IMR-90 (cell line): ENCODE data around the gene KCNE2.

ENCODE experiments used
- CTCF ChIP-seq: conservative IDR thresholded peaks from 2 replicates; pipeline ENCODE4 v1.5.1; 2012; ENCODE audit warnings: mild to moderate bottlenecking, low read depth, low read length, improper control_type of control experiment
- NFE2L2 ChIP-seq: fragments of 150-350 bp; IDR thresholded peaks from 2 replicates; pipeline ENCODE4 v1.6.1; 2016; ENCODE audit warnings: low read depth, mild to moderate bottlenecking, low read length
- POLR2A ChIP-seq: IDR thresholded peaks from 2 replicates; pipeline ENCODE4 v1.6.1; 2012; ENCODE audit warnings: mild to moderate bottlenecking, low read depth, low read length
- SMC3 ChIP-seq: fragments of 150-350 bp; IDR thresholded peaks from 2 replicates; pipeline ENCODE4 v1.6.1; 2016; ENCODE audit warnings: low read depth, mild to moderate bottlenecking, antibody characterized with exemption, low read length, moderate library complexity

- TF ChIP-seq CTCF: no peak
- no peak for TF ChIP-seq POLR2A
- no peak for TF ChIP-seq NFE2L2
- no peak for TF ChIP-seq SMC3
Measured at GRCh38 chr21:34363733-34364132, at the start of gene KCNE2.
